Epithelial cell of proximal tubule (primary cell): Measurements from ENCODE around the gene TMEM94. TPM values are rescaled to one million over a fixed set of nuclear protein-coding genes. Genes with fewer than 3 reads are reported as not detected.
A peak's percentile ranks its signal among the peaks of the same experiment; 100 is the strongest.
"Not testable (repeated sequence)": the region's sequence is repeated elsewhere in the genome, so short reads cannot be mapped to it uniquely, and the experiment has no call there.

ENCODE experiments used
- DNase-seq: peaks from one replicate; pipeline ENCODE4 v3.0.0-alpha.2; 2011; ENCODE audit warnings: low read depth
- H3K4me3 ChIP-seq: 2 replicates; pipeline ENCODE4 v1.5.1; 2011; ENCODE audit warnings: low read depth, mild to moderate bottlenecking, low read length
- total RNA-seq: library from RNA; depleted of rRNA; stranded (reverse); fragments of >200 nt; gene quantifications from 2 replicates; pipeline ENCODE4 v1.2.3, GENCODE V29; 2015
- TF ChIP-seq, protein P1 (sequence below): conservative IDR thresholded peaks from 2 replicates; pipeline ENCODE4 v1.5.1; 2012; ENCODE audit warnings: low read depth, mild to moderate bottlenecking, low read length

The TMEM94 gene
- total RNA-seq, 1 donor from 2014 or later = 65.3 TPM

DNA sequence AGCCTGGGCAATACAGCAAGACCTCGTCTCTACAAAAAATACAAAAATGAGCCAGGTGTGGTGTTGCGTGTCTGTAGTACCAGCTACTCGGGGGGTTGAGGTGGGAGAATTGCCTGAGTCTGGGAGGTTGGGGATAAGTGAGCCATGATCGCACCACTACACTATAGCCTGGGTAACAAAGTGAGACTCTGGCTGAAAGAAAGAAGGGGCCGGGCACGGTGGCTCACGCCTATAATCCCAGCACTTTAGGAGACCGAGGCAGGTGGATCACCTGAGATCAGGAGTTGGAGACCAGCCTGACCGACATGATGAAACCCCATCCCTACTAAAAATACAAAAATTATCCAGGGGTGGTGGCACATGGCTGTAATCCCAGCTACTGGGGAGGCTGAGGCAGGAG, 40.4 kb upstream of the TMEM94 start:
- no peak overlapping the region for H3K4me3 ChIP-seq
- TF ChIP-seq, protein P1, sequence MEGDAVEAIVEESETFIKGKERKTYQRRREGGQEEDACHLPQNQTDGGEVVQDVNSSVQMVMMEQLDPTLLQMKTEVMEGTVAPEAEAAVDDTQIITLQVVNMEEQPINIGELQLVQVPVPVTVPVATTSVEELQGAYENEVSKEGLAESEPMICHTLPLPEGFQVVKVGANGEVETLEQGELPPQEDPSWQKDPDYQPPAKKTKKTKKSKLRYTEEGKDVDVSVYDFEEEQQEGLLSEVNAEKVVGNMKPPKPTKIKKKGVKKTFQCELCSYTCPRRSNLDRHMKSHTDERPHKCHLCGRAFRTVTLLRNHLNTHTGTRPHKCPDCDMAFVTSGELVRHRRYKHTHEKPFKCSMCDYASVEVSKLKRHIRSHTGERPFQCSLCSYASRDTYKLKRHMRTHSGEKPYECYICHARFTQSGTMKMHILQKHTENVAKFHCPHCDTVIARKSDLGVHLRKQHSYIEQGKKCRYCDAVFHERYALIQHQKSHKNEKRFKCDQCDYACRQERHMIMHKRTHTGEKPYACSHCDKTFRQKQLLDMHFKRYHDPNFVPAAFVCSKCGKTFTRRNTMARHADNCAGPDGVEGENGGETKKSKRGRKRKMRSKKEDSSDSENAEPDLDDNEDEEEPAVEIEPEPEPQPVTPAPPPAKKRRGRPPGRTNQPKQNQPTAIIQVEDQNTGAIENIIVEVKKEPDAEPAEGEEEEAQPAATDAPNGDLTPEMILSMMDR = no peak
- no peak for DNase-seq

DNA sequence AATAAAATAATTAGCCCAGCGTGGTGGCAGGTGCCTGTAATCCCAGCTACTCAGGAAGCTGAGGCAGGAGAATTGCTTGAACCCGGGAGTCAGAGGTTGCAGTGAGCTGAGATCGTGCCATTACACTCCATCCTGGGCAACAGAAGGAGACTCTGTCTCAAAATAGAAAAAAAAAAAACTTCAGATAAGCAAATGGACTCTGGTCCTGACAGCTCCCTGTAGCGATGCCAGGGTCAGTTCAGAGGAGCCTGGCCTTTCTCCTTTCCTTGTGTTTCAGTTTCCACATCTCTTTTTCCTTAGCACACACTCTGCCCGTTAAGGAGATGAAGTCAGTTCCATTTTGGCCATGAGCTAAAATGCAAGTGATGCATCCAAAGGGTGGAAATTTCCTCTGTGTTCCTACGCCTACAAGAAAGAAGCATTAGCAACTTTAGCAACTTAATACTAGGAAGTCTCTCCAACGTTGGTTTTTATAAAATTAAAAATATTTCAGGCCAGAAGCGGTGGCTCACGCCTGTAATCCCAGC, 39.3 kb upstream of the TMEM94 start:
- TF ChIP-seq, protein P1 = no peak
- no peak overlapping the region for H3K4me3 ChIP-seq
- no peak for DNase-seq

DNA sequence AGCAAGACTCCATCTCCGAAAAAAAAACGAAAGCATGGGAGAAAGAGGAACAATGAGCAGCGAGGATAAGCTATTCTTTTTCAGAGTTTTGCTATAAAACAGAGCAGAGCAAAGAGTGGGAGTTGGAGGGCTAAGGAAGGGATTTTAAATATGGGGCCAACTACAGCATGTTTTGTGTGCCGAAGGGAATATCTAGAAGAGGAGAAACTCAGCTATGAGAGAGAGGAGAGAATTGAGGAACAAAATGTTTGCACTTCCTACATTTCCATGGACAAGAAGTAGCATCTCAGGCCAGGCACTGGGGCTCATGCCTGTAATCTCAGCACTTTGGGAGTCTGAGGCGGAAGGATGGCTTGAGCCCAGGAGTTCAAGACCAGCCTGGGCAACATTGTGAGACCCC, 37.9 kb upstream of the TMEM94 start:
- no peak overlapping the region for H3K4me3 ChIP-seq
- TF ChIP-seq, protein P1 = no peak
- no peak for DNase-seq

DNA sequence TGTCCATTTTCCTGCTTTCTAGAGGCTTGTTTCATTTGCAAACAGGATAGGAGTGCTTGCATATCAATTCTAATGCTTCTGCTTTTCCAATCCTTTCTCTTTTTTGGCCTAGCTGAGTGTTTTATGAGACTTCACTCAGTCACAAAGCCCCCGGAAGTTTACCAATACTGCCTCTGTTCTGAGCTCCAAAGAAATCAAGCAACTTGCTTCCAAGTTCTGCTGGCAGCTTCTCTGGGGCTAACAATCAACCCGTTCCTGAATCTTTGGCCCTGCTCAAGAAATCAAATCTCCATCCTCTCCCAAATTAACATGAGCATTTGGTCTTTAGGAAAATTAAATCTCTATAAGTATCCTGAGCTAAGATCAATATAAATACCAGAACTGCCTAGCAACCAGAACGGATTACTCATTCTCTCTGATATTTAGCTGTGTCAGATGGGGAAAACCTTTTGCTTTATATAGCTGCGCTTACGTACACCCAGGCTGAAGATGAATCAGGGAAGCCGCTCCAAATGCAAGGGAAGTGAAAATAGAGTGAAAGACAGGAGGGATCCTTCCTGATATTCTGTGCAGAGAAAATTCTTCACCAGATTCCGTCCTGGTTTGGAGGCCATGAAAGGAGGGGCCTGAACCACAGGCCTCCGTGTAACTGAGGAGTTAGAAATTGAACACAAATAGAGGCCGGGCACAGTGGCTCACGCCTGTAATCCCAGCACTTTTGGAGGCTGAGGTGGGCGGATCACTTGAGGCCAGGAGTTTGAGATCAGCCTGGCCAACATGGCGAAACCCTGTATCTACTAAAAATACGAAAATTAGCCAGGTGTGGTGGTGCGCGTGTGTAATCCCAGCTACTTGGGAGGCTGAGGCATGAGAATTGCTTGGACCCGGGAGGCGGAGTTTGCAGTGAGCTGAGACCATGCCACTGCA, 27.6 kb upstream of the TMEM94 start:
- H3K4me3 ChIP-seq = no peak overlapping the region
- TF ChIP-seq, protein P1 = no peak
- DNase-seq = no peak

DNA sequence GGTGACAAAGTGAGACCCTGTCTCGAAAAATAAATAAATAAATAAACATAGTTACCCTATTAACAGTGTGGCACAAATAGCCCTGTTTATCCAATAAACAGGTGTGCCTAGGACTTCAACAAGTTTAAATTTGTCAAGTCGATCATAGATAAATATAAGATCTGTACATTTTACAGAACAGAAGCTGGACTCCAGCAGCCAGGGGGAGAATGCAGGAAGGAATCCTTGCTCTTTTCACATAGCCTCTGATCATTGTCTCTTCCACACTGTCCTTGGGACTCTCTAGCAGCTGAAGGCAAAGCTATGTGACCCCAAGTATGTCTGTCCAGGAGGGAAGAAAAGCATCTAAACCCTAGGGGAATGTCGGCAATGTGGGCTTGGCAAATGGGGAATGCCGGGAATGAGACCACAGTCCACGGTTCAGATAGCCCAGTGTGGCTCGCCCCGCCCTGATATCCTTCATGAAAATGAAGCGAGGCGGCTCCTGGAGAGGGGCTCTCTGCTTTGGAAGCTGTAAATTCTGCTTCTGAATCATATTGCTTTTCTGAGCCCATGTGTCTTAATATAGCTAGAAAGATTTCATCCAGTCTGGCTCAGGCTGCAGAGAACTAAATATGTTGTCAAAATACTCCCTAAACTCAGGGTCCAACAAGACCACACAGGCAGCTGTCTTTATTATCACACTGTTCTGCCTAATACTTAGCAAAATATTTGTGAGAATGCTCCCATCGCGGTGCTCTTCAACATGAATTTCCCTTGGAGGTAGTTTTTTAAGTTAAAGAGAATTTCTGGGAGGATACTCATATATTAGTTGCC, 26.1 kb upstream of the TMEM94 start:
- TF ChIP-seq, protein P1 = no peak
- DNase-seq = peak; percentile 76
- no peak overlapping the region for H3K4me3 ChIP-seq

DNA sequence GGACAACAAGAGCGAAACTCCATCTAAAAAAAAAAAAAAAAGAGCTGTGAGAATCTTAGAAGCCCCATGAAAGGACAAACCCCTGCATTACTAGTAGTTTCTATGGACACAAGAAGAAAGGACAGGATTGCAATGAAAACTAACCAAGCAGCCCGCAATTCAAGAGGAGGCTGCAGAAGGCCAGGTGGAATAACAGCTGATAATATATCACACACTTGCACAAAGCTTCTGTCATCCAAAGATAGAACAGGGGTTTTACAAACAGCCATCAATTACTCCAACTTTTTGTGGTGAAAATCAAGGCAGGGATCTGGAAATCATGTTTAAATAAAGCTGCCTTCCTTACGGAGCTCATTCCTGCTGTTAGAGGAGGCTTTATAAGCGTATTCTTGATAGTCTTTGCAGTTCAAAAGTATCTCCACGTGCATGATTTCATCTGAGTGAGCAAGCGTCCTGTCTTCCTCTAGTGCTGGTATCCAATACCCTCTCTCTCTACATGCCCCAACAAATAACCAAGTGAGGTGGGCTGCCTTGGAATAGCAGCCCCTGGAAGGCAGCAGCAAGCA, 23.1 kb upstream of the TMEM94 start:
- no peak for DNase-seq
- H3K4me3 ChIP-seq = no peak overlapping the region
- TF ChIP-seq, protein P1 = no peak

DNA sequence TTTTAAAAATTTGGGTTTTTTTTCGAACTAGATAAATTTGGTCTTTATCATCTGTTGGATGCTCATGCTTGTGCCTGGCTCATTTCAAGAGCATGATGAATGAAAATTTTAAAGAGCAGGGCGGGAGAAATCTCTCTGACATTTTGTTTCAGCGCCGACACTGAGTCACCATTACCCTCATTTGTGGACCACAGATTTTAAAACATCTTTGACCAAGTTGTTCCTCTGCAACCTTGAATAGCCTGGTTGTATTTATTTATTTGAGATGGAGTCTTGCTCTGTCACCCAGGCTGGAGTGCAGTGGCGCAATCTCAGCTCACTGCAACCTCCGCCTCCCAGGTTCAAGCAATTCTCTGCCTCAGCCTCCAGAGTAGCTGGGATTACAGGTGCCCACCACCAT, 22.0 kb upstream of the TMEM94 start:
- DNase-seq, H3K4me3 ChIP-seq: not testable (repeated sequence)

DNA sequence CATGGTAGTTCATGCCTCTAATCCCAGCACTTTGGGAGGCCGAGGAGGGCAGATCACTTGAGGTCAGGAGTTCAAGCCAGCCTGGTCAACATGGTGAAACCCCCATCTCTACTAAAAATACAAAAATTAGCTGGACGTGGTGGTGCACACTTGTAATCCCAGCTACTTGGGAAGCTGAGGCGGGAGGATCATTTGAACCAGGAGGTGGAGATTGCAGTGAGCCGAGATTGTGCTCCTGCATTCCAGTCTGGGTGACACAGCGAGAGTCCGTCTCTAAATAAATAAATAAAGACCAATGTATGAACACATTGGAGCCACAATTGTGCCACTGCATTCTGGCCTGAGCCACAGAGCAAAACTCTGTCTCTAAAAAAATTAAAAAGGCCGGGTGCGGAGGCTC, 19.0 kb upstream of the TMEM94 start:
- not testable (repeated sequence) for DNase-seq, H3K4me3 ChIP-seq
